Peyer's patch (tissue), 4 donors: Measurements from ENCODE around the gene EEF2.
"Not testable (repeated sequence)": the region's sequence is repeated elsewhere in the genome, so short reads cannot be mapped to it uniquely, and the experiment has no call there.

Experiments used
- CTCF ChIP-seq, 6 experiments: fragments of 450-650 bp in 4 of 6; fragments of 200-600 bp in 2 of 6; sonication (generic) in 1 of 6; IDR thresholded peaks; one replicate each; pipeline ENCODE4 v1.5.1; 2017 to 2019; ENCODE audit warnings: antibody characterized with exemption in 6 of 6, mild to moderate bottlenecking in 3 of 6, moderate library complexity in 1 of 6
- POLR2A ChIP-seq, 2 donors: fragments of 450-650 bp; IDR thresholded peaks; one replicate each; pipeline ENCODE4 v1.5.1; 2017; ENCODE audit warnings: antibody characterized with exemption in 2 of 2, mild to moderate bottlenecking in 2 of 2, moderate library complexity in 2 of 2

- not testable (repeated sequence) for TF ChIP-seq CTCF, POLR2A (IDR thresholded peaks at IDR 0.05)
These were observed 17.3 kb downstream of the EEF2 start for GRCh38 chr19:3967983-3968382.
